NAMALWA (cell line): ENCODE measurements around the gene ATP6V0A4.

Experiments used
- DNase-seq: peaks from one replicate; pipeline ENCODE4 v3.0.0-alpha.2; 2015; ENCODE audit warnings: low spot score

Gene ATP6V0A4

GRCh38 chr7:138662076-138662990, 135.7 kb downstream of the ATP6V0A4 start:
- DNase-seq, result no peak

- DNase-seq, result no peak
Observed at GRCh38 chr7:138661069-138661635, 136.8 kb downstream of the ATP6V0A4 start.

- DNase-seq, result no peak
Observed at GRCh38 chr7:138658889-138659288, 139.1 kb downstream of the ATP6V0A4 start.

- no peak for DNase-seq
Observed at GRCh38 chr7:138657854-138658386, 140.1 kb downstream of the ATP6V0A4 start.

- DNase-seq, result no peak
Observed at GRCh38 chr7:138656952-138657351, 141.0 kb downstream of the ATP6V0A4 start.
